ENCODE results near the gene ZNF740. TPM values are rescaled to one million over a fixed set of nuclear protein-coding genes. Genes with fewer than 3 reads are reported as not detected.

Gene ZNF740
- total and polyA plus RNA-seq, 10 of the 15 experiments (the other 5 are each of a cell fraction or from before 2014, with no cell fraction given), result 1.4 to 33.6 (median 11.3) TPM

DNA sequence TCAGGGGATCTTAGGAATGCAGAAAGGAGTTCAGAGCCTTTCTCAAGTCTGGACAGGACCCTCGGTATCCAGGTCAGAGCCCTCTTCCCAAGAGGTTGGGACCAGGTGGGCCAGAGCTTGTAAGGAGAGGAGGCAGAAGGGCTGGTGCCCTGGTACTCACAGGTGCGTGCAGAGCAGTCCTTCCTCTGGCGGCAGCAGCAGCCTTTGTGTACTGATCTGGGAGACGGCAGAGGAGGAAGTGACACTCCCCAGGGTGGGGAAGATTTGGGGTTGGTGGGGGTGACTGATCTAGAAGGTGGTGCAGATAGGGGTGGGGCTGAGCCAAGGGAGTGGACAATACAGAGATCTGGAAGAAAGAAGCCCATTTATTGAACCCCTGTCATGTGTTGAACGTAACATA lies 26.5 kb downstream of the ZNF740 start, which contains the start of gene ITGB7:
Gene ITGB7 (minus strand): TSS at position 210 of the 400 bp plus-strand sequence. CDS start 6,808 bp downstream, outside the sequence.
- Histone ChIP-seq H3K4me3 (peak within 1 kb of the TSS; percentile 90), H3K27ac (ENCODE audit: control insufficient read depth, insufficient read depth) (peak within 1 kb of the TSS; percentile 93), H3K79me2 (ENCODE audit: control insufficient read depth, insufficient read depth, low read length) (peaks cover 56% of the 10 kb centered on the region), H3K9ac (ENCODE audit: control insufficient read depth, insufficient read depth, low read length) (peak within 1 kb of the TSS; percentile 90), H3K27me3 (replicated peaks in 1 of 2; ENCODE audit: control insufficient read depth in 2 of 2, insufficient read depth in 2 of 2, low read length in 1 of 2) (no peaks in the 10 kb centered on the region), H4K20me1 (ENCODE audit: control insufficient read depth, insufficient read depth) (no peaks in the 10 kb centered on the region), H2AFZ (ENCODE audit: control insufficient read depth, low read depth, low read length) (no peak within 1 kb of the TSS), H3K9me3 (replicated peaks; ENCODE audit: control insufficient read depth, insufficient read depth, low read length) (no peaks in the 10 kb centered on the region), H3K36me3 (ENCODE audit: control insufficient read depth in 2 of 2, insufficient read depth in 2 of 2, low read length in 1 of 2) (peaks cover 0 to 17% of the 10 kb centered on the region in 2 experiments; a peak in 3 of 4 replicates), H3K4me2 (ENCODE audit: control insufficient read depth, insufficient read depth) (peak within 1 kb of the TSS; percentile 84), H3K4me1 (ENCODE audit: control insufficient read depth, insufficient read depth, low read length) (peaks cover 46% of the 10 kb centered on the region)
- DNase-seq (ENCODE audit: low read depth, low spot score) (peak; percentile 64), FAIRE-seq (no peak), ATAC-seq (peak; percentile 71)
- in situ Hi-C loops (cut with MboI), result no loop called here
- SMC1A ChIA-PET (ENCODE audit: uncharacterized antibody, unreplicated experiment), result interaction anchor here (0.8 to 16.4 kb wide), 14 partner anchors 8 to 117 kb away, joined by 3 to 155 read pairs (median 6); partner anchors contain the start of genes AAAS, CSAD, ESPL1 and ZNF740
- CTCF ChIA-PET, result interaction anchor here (0.6 to 15.7 kb wide), 16 partner anchors 7 to 138 kb away, joined by 3 to 315 read pairs (median 6); partner anchors contain the start of genes CSAD, ESPL1, PFDN5 and ZNF740
- BruUV-seq (replicated peaks), result no TSS peak
- RAD21 ChIA-PET (ENCODE audit: unreplicated experiment), result interaction anchor here (1.0 to 6.6 kb wide), 7 partner anchors 12 to 117 kb away, joined by 3 to 58 read pairs (median 4); partner anchors contain the start of genes CSAD, ESPL1 and ZNF740
- POLR2A ChIA-PET, result interaction anchor here (0.6 to 6.5 kb wide), 11 partner anchors 7 to 1189 kb away, joined by 3 to 48 read pairs (median 4); partner anchors contain the start of genes AAAS, CSAD, ESPL1 and ZNF740
- 9% methylated on average over 5 of the region's 5 CpGs for WGBS (ENCODE audit: insufficient coverage, insufficient replicate concordance, low lambda C conversion rate, missing lambda C conversion rate)
- intact Hi-C loops (cut with micrococcal nuclease; ENCODE audit: unreplicated experiment), result loop anchor here (2.0 kb wide), 1 partner anchor 48 kb away; no protein-coding TSS in a partner anchor
- TF ChIP-seq BACH1 (IDR thresholded peaks at IDR 0.05; ENCODE audit: borderline replicate concordance), result peak; percentile 34; the same call in 1 of the 2 replicates
- peak; percentile 97 for TF ChIP-seq POLR2A (IDR thresholded peaks at IDR 0.05; ENCODE audit: low read depth, low read length)
- TF ChIP-seq ETV6 (conservative IDR thresholded peaks at IDR 0.05 in 1 of 2, IDR thresholded peaks at IDR 0.05 in 1 of 2; ENCODE audit: borderline replicate concordance in 1 of 2, low read depth in 1 of 2), result peak in 1 of 2 experiments; percentile 64; a peak in 2 of 4 replicates
- no peak for TF ChIP-seq FOS (IDR thresholded peaks at IDR 0.05; ENCODE audit: borderline replicate concordance, extremely low read depth, insufficient read length)
- TF ChIP-seq CHD2 (IDR thresholded peaks at IDR 0.05; ENCODE audit: borderline replicate concordance, low read depth, low read length), result no peak
- TF ChIP-seq ZNF384 (IDR thresholded peaks at IDR 0.05; ENCODE audit: borderline replicate concordance, low read depth, low read length), result no peak
- TF ChIP-seq, protein P1, sequence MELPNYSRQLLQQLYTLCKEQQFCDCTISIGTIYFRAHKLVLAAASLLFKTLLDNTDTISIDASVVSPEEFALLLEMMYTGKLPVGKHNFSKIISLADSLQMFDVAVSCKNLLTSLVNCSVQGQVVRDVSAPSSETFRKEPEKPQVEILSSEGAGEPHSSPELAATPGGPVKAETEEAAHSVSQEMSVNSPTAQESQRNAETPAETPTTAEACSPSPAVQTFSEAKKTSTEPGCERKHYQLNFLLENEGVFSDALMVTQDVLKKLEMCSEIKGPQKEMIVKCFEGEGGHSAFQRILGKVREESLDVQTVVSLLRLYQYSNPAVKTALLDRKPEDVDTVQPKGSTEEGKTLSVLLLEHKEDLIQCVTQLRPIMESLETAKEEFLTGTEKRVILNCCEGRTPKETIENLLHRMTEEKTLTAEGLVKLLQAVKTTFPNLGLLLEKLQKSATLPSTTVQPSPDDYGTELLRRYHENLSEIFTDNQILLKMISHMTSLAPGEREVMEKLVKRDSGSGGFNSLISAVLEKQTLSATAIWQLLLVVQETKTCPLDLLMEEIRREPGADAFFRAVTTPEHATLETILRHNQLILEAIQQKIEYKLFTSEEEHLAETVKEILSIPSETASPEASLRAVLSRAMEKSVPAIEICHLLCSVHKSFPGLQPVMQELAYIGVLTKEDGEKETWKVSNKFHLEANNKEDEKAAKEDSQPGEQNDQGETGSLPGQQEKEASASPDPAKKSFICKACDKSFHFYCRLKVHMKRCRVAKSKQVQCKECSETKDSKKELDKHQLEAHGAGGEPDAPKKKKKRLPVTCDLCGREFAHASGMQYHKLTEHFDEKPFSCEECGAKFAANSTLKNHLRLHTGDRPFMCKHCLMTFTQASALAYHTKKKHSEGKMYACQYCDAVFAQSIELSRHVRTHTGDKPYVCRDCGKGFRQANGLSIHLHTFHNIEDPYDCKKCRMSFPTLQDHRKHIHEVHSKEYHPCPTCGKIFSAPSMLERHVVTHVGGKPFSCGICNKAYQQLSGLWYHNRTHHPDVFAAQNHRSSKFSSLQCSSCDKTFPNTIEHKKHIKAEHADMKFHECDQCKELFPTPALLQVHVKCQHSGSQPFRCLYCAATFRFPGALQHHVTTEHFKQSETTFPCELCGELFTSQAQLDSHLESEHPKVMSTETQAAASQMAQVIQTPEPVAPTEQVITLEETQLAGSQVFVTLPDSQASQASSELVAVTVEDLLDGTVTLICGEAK (IDR thresholded peaks at IDR 0.05; ENCODE audit: borderline replicate concordance), result no peak
- peak; percentile 93 for TF ChIP-seq TAF1 (IDR thresholded peaks at IDR 0.05; ENCODE audit: borderline replicate concordance, low read depth, low read length)
- TF ChIP-seq SIX5 (IDR thresholded peaks at IDR 0.05; ENCODE audit: low read depth, low read length, severe bottlenecking), result no peak
- no peak for TF ChIP-seq CEBPB (IDR thresholded peaks at IDR 0.05; ENCODE audit: borderline replicate concordance in 1 of 2, low read depth in 2 of 2, low read length in 2 of 2)
- no peak for TF ChIP-seq STAT1 (conservative IDR thresholded peaks at IDR 0.05)
- no peak for TF ChIP-seq ASH2L (IDR thresholded peaks at IDR 0.05; ENCODE audit: borderline replicate concordance, low read depth)
- TF ChIP-seq, protein P2, sequence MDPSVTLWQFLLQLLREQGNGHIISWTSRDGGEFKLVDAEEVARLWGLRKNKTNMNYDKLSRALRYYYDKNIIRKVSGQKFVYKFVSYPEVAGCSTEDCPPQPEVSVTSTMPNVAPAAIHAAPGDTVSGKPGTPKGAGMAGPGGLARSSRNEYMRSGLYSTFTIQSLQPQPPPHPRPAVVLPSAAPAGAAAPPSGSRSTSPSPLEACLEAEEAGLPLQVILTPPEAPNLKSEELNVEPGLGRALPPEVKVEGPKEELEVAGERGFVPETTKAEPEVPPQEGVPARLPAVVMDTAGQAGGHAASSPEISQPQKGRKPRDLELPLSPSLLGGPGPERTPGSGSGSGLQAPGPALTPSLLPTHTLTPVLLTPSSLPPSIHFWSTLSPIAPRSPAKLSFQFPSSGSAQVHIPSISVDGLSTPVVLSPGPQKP (IDR thresholded peaks at IDR 0.05; ENCODE audit: low read depth, low read length), result no peak
- 0 out of 2 replicates have a peak, but pooled peaks have one; percentile 25 for TF ChIP-seq BCL11A (IDR thresholded peaks at IDR 0.05; ENCODE audit: low read depth, low read length)
- TF ChIP-seq NFXL1 (IDR thresholded peaks at IDR 0.05; ENCODE audit: borderline replicate concordance), result no peak
- TF ChIP-seq JUNB (IDR thresholded peaks at IDR 0.05), result no peak
- no peak for TF ChIP-seq KLF5 (IDR thresholded peaks at IDR 0.05; ENCODE audit: partially characterized antibody)
- no peak for TF ChIP-seq PAX8 (IDR thresholded peaks at IDR 0.05)
- no peak for TF ChIP-seq NRF1 (conservative IDR thresholded peaks at IDR 0.05; ENCODE audit: low read depth, low read length)
- TF ChIP-seq NFIC (IDR thresholded peaks at IDR 0.05; ENCODE audit: low read depth, low read length), result no peak

Measured in GM12878 (cell line).